Measurements from ENCODE around the gene DNAH5. TPM values are rescaled to one million over a fixed set of nuclear protein-coding genes. Genes with fewer than 3 reads are reported as not detected.

The DNAH5 gene
- total RNA-seq, 3 donors from 2014 or later (not counting 1 experiment from before 2014, with no cell fraction given) = not detected

- Mint-ChIP-seq H3K4me1 (no peaks in the 10 kb centered on the region), H3K27me3 (ENCODE audit: low read depth in 2 of 2) (no peaks in the 10 kb centered on the region), H3K4me3 (no peak overlapping the region), H3K9me3 (no peaks in the 10 kb centered on the region), H3K27ac (no peak overlapping the region), H3K36me3 (peaks cover 6% of the 10 kb centered on the region)
- WGBS (ENCODE audit: insufficient coverage) = 92% methylated on average over 2 of the region's 2 CpGs
- TF ChIP-seq CTCF (IDR thresholded peaks at IDR 0.05) = no peak
- H3K4me1 ChIP-seq (ENCODE audit: control insufficient read depth, insufficient read depth, low read length) = no peaks in the 10 kb centered on the region
- no peaks in the 10 kb centered on the region for H3K36me3 ChIP-seq (ENCODE audit: control insufficient read depth, insufficient read depth, low read length)
- no peak overlapping the region for H3K27ac ChIP-seq (ENCODE audit: low read length)
- no peaks in the 10 kb centered on the region for H3K27me3 ChIP-seq (ENCODE audit: control insufficient read depth, insufficient read depth, low read length)
- intact Hi-C loops (cut with micrococcal nuclease) = no loop called here
- H3K9me3 ChIP-seq (ENCODE audit: control insufficient read depth, insufficient read depth, low read length) = no peaks in the 10 kb centered on the region
- ATAC-seq (no peak), DNase-seq (no peak)
- H3K4me3 ChIP-seq (ENCODE audit: low read length) = no peak overlapping the region
Measured at GRCh38 chr5:13934125-13934524, 10.4 kb downstream of the DNAH5 start.

- Mint-ChIP-seq H3K4me3 (no peak overlapping the region), H3K27me3 (ENCODE audit: low read depth in 2 of 2) (peaks cover 0 to 2% of the 10 kb centered on the region in 2 donors), H3K9me3 (peaks cover 0 to 2% of the 10 kb centered on the region in 2 donors), H3K27ac (no peak overlapping the region), H3K36me3 (peaks cover 6% of the 10 kb centered on the region), H3K4me1 (no peaks in the 10 kb centered on the region)
- no peak overlapping the region for H3K27ac ChIP-seq (ENCODE audit: low read length)
- WGBS (ENCODE audit: insufficient coverage) = 87% methylated on average over 3 of the region's 3 CpGs
- DNase-seq (no peak), ATAC-seq (no peak)
- TF ChIP-seq CTCF (IDR thresholded peaks at IDR 0.05) = no peak
- H3K4me3 ChIP-seq (ENCODE audit: low read length) = no peak overlapping the region
- no peaks in the 10 kb centered on the region for H3K9me3 ChIP-seq (ENCODE audit: control insufficient read depth, insufficient read depth, low read length)
- intact Hi-C loops (cut with micrococcal nuclease) = no loop called here
- no peaks in the 10 kb centered on the region for H3K27me3 ChIP-seq (ENCODE audit: control insufficient read depth, insufficient read depth, low read length)
- no peaks in the 10 kb centered on the region for H3K4me1 ChIP-seq (ENCODE audit: control insufficient read depth, insufficient read depth, low read length)
- H3K36me3 ChIP-seq (ENCODE audit: control insufficient read depth, insufficient read depth, low read length) = no peaks in the 10 kb centered on the region
Measured at GRCh38 chr5:13932561-13932960, 11.9 kb downstream of the DNAH5 start.

GRCh38 chr5:13932011-13932410, 12.5 kb downstream of the DNAH5 start:
- intact Hi-C loops (cut with micrococcal nuclease) = no loop called here

More at GRCh38 chr5:13932011-13932410, 12.5 kb downstream of the DNAH5 start:
- no peak overlapping the region for H3K4me3 ChIP-seq (ENCODE audit: low read length)
- peaks cover 0 to 2% of the 10 kb centered on the region in 2 donors for H3K9me3 Mint-ChIP-seq
- DNase-seq (no peak), ATAC-seq (no peak)
- H3K9me3 ChIP-seq (ENCODE audit: control insufficient read depth, insufficient read depth, low read length) = no peaks in the 10 kb centered on the region
- no peak overlapping the region for H3K4me3 Mint-ChIP-seq
- H3K4me1 Mint-ChIP-seq = no peaks in the 10 kb centered on the region
- no peak overlapping the region for H3K27ac Mint-ChIP-seq
- H3K27me3 Mint-ChIP-seq (ENCODE audit: low read depth in 2 of 2) = peaks cover 0 to 2% of the 10 kb centered on the region in 2 donors
- no peaks in the 10 kb centered on the region for H3K36me3 ChIP-seq (ENCODE audit: control insufficient read depth, insufficient read depth, low read length)
- H3K27ac ChIP-seq (ENCODE audit: low read length) = no peak overlapping the region
- no peak for TF ChIP-seq CTCF (IDR thresholded peaks at IDR 0.05)
- peaks cover 6% of the 10 kb centered on the region for H3K36me3 Mint-ChIP-seq
- H3K27me3 ChIP-seq (ENCODE audit: control insufficient read depth, insufficient read depth, low read length) = no peaks in the 10 kb centered on the region
- no peaks in the 10 kb centered on the region for H3K4me1 ChIP-seq (ENCODE audit: control insufficient read depth, insufficient read depth, low read length)

Data from natural killer cell (primary cell).